CD4-positive, alpha-beta T cell (primary cell): ENCODE measurements around the gene PRKG1. TPM values are rescaled to one million over a fixed set of nuclear protein-coding genes. Genes with fewer than 3 reads are reported as not detected.

ENCODE experiments used
- ATAC-seq: fragments of 200-7000 bp; cut with Tn5 transposase; one replicate; pipeline ENCODE4 v1.10.0; 2022; ENCODE audit warnings: mild to moderate bottlenecking; ENCODE audit not compliant: poor library complexity
- CTCF ChIA-PET: fragments of 350-600 bp; sonication (Branson Sonifier 250); formaldehyde crosslinking; loops from one replicate; lab custom pipeline; 2021; ENCODE audit warnings: antibody characterized with exemption, inconsistent platforms; lab: Charles Lee
- POLR2A ChIA-PET: fragments of 350-600 bp; sonication (Branson Sonifier 250); formaldehyde crosslinking; loops from one replicate; lab custom pipeline; 2021; ENCODE audit warnings: antibody characterized with exemption, inconsistent platforms; lab: Charles Lee
- DNase-seq, 14 experiments: peaks; one replicate each; pipeline ENCODE4 v3.0.0-alpha.2; 2013 to 2020; ENCODE audit warnings: mixed read lengths in 2 of 14
- H3K27ac ChIP-seq, 2 donors: one replicate each; pipeline versions ENCODE4 v1.5.1 to v1.7.0; 2013; ENCODE audit warnings: low read length in 2 of 2, low read depth in 1 of 2, mild to moderate bottlenecking in 1 of 2
- H3K27me3 ChIP-seq, 2 experiments: 1 replicate in 1 of 2; 2 replicates in 1 of 2; pipeline versions ENCODE4 v1.6.1 to v1.7.0; 2013; ENCODE audit warnings: low read length in 2 of 2, control low read depth in 1 of 2, mild to moderate bottlenecking in 1 of 2, moderate library complexity in 1 of 2; ENCODE audit not compliant: insufficient read depth in 2 of 2, control insufficient read depth in 1 of 2
- H3K36me3 ChIP-seq: one replicate; pipeline ENCODE4 v1.6.1; 2013; ENCODE audit warnings: low read length, control low read depth; ENCODE audit not compliant: insufficient read depth
- H3K4me1 ChIP-seq: one replicate; pipeline ENCODE4 v1.6.1; 2013; ENCODE audit warnings: low read length, control low read depth; ENCODE audit not compliant: insufficient read depth
- H3K4me3 ChIP-seq: one replicate; pipeline ENCODE4 v1.5.1; 2013; ENCODE audit warnings: mild to moderate bottlenecking, low read length, moderate library complexity
- H3K9me3 ChIP-seq, 2 experiments: 1 replicate in 1 of 2; 2 replicates in 1 of 2; pipeline versions ENCODE4 v1.6.1 to v1.7.0; 2013; ENCODE audit warnings: low read length in 2 of 2, mild to moderate bottlenecking in 2 of 2, control low read depth in 1 of 2, moderate library complexity in 1 of 2; ENCODE audit not compliant: control insufficient read depth in 1 of 2, insufficient read depth in 1 of 2
- H3K27ac Mint-ChIP-seq: one replicate; pipeline ENCODE4 v1.8.0; 2020; ENCODE audit warnings: mixed read lengths
- H3K27me3 Mint-ChIP-seq: one replicate; pipeline ENCODE4 v1.8.0; 2021; ENCODE audit warnings: mixed read lengths
- H3K36me3 Mint-ChIP-seq: one replicate; pipeline ENCODE4 v1.8.0; 2021; ENCODE audit warnings: low read depth, mixed read lengths
- H3K4me1 Mint-ChIP-seq: one replicate; pipeline ENCODE4 v1.8.0; 2021; ENCODE audit warnings: low read depth, mixed read lengths
- H3K4me3 Mint-ChIP-seq: one replicate; pipeline ENCODE4 v1.8.0; 2020; ENCODE audit warnings: mild to moderate bottlenecking, mixed read lengths
- H3K9me3 Mint-ChIP-seq: one replicate; pipeline ENCODE4 v1.8.0; 2020; ENCODE audit warnings: mixed read lengths
- CTCF ChIP-seq: fragments of 200-600 bp; IDR thresholded peaks from one replicate; pipeline ENCODE4 v1.8.0; 2022; ENCODE audit warnings: antibody characterized with exemption, mild to moderate bottlenecking
- intact Hi-C, 2 experiments: fragments of 100-400 bp; cut with DNase I in 1 of 2; cut with micrococcal nuclease in 1 of 2; formaldehyde crosslinking; loops; one replicate each; pipeline versions ENCODE4 v1.15.1 to v1.9.0; 2023 to 2025; cut with DNase I, micrococcal nuclease
- total RNA-seq, 174 experiments: library from RNA in 2 of 174; stranded (reverse) in 2 of 174; gene quantifications; one replicate each; pipeline ENCODE4 v1.2.3 and lab custom pipeline; 2021 to 2026

Gene PRKG1
- total RNA-seq, 2 experiments from 2014 or later, result 0.31 TPM; not detected in 1

GRCh38 chr10:52040486-52040885 lies 966.2 kb downstream of the PRKG1 start:
- Mint-ChIP-seq H3K27me3 (no peaks in the 10 kb centered on the region), H3K36me3 (no peaks in the 10 kb centered on the region), H3K27ac (no peak overlapping the region), H3K4me3 (no peak overlapping the region), H3K9me3 (no peaks in the 10 kb centered on the region), H3K4me1 (no peaks in the 10 kb centered on the region)
- DNase-seq (no peak), ATAC-seq (no peak)
- intact Hi-C loops, result no loop called here
- H3K27ac ChIP-seq, result no peak overlapping the region
- H3K36me3 ChIP-seq, result no peaks in the 10 kb centered on the region
- H3K9me3 ChIP-seq, result no peaks in the 10 kb centered on the region
- ChIA-PET POLR2A (no interaction called here), CTCF (no interaction called here)
- H3K4me1 ChIP-seq, result no peaks in the 10 kb centered on the region
- H3K4me3 ChIP-seq, result no peak overlapping the region
- no peaks in the 10 kb centered on the region for H3K27me3 ChIP-seq
- no peak for TF ChIP-seq CTCF

DNA sequence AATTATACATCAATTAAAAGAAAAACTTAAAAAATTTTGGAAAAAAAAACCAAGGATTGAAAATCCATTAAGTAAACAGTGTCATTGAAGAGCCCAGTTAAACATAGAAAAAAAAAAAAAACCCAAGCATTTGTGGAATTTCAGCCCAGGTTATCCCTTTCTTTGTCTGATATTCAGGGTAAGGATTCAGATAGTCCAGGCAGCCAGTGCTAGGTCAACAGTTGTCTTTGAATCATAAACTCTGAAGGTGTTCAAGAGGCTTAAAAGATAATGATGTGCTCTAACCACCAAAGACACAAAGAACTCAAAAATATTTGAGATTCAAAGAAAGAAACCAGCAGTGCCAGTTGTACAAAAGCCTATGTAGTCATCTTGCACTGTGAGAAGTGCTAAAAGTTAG lies 969.5 kb downstream of the PRKG1 start:
- no peak for TF ChIP-seq CTCF
- H3K36me3 Mint-ChIP-seq, result no peaks in the 10 kb centered on the region
- POLR2A ChIA-PET, result no interaction called here
- CTCF ChIA-PET, result no interaction called here
- DNase-seq (no peak), ATAC-seq (no peak)
- no peaks in the 10 kb centered on the region for H3K4me1 Mint-ChIP-seq
- Histone ChIP-seq H3K4me3 (no peak overlapping the region), H3K9me3 (no peaks in the 10 kb centered on the region), H3K4me1 (no peaks in the 10 kb centered on the region), H3K27ac (no peak overlapping the region), H3K36me3 (no peaks in the 10 kb centered on the region), H3K27me3 (no peaks in the 10 kb centered on the region)
- H3K4me3 Mint-ChIP-seq, result no peak overlapping the region
- no peak overlapping the region for H3K27ac Mint-ChIP-seq
- H3K9me3 Mint-ChIP-seq, result no peaks in the 10 kb centered on the region
- no peaks in the 10 kb centered on the region for H3K27me3 Mint-ChIP-seq
- intact Hi-C loops, result no loop called here

- Mint-ChIP-seq H3K4me1 (no peaks in the 10 kb centered on the region), H3K36me3 (no peaks in the 10 kb centered on the region), H3K9me3 (no peaks in the 10 kb centered on the region), H3K27ac (no peak overlapping the region), H3K27me3 (no peaks in the 10 kb centered on the region), H3K4me3 (no peak overlapping the region)
- intact Hi-C loops, result no loop called here
- Histone ChIP-seq H3K4me3 (no peak overlapping the region), H3K4me1 (no peaks in the 10 kb centered on the region), H3K36me3 (no peaks in the 10 kb centered on the region), H3K9me3 (no peaks in the 10 kb centered on the region), H3K27me3 (no peaks in the 10 kb centered on the region), H3K27ac (no peak overlapping the region)
- ChIA-PET POLR2A (no interaction called here), CTCF (no interaction called here)
- no peak for TF ChIP-seq CTCF
- no peak for DNase-seq
- ATAC-seq, result no peak
Measured at GRCh38 chr10:52048051-52048450, 973.8 kb downstream of the PRKG1 start.
